ENCODE data around the gene ACAP2.

- no peak for TF ChIP-seq NFRKB (IDR thresholded peaks at IDR 0.05)
- TF ChIP-seq SP1 (IDR thresholded peaks at IDR 0.05): no peak
- no peak for TF ChIP-seq BHLHE40 (IDR thresholded peaks at IDR 0.05; ENCODE audit: borderline replicate concordance)
- TF ChIP-seq SUZ12 (IDR thresholded peaks at IDR 0.05): no peak
- TF ChIP-seq FOXA1 (IDR thresholded peaks at IDR 0.05): no peak
- no peak for TF ChIP-seq TARDBP (IDR thresholded peaks at IDR 0.05)
- no peak for TF ChIP-seq L3MBTL2 (conservative IDR thresholded peaks at IDR 0.05)
- TF ChIP-seq, protein P1, sequence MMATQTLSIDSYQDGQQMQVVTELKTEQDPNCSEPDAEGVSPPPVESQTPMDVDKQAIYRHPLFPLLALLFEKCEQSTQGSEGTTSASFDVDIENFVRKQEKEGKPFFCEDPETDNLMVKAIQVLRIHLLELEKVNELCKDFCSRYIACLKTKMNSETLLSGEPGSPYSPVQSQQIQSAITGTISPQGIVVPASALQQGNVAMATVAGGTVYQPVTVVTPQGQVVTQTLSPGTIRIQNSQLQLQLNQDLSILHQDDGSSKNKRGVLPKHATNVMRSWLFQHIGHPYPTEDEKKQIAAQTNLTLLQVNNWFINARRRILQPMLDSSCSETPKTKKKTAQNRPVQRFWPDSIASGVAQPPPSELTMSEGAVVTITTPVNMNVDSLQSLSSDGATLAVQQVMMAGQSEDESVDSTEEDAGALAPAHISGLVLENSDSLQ (IDR thresholded peaks at IDR 0.05): no peak
- no peak for TF ChIP-seq ZNF384 (IDR thresholded peaks at IDR 0.05)
These were observed 201.0 kb downstream of the ACAP2 start for GRCh38 chr3:195241592-195242355.

All from HEK293T (cell line).